AG08396 (cell line): ENCODE data around the gene ASGR2.
"Not testable (repeated sequence)": the region's sequence is repeated elsewhere in the genome, so short reads cannot be mapped to it uniquely, and the experiment has no call there.

Experiments used
- DNase-seq: peaks from one replicate; pipeline ENCODE4 v3.0.0; 2012; ENCODE audit warnings: low spot score, mixed read lengths

Gene ASGR2

GRCh38 chr17:7098802-7099459 is 15.7 kb downstream of the ASGR2 start:
- DNase-seq = no peak

- no peak for DNase-seq
Measured at GRCh38 chr17:7097940-7098339, 16.7 kb downstream of the ASGR2 start.

DNA sequence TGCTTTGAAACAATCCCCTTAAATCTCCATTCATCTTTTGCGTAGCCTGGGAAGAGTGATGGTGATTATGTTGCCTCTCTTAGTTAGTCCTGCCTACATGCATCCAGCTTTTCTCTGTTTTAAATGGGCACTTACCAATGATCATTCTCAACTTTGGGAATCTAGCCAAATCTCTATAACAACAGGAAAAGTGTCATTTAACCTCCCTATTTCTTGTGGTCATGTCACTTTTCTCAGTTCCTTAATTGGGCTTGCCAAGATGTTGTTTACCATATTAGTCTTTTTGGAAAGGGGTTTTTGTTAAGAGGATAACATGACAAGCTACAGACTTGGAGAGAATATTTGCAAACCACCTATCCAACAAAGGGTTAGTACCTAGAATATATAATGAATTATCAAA is 19.0 kb downstream of the ASGR2 start:
- no peak for DNase-seq

GRCh38 chr17:7094652-7095019 is 20.0 kb downstream of the ASGR2 start:
- DNase-seq = no peak

DNA sequence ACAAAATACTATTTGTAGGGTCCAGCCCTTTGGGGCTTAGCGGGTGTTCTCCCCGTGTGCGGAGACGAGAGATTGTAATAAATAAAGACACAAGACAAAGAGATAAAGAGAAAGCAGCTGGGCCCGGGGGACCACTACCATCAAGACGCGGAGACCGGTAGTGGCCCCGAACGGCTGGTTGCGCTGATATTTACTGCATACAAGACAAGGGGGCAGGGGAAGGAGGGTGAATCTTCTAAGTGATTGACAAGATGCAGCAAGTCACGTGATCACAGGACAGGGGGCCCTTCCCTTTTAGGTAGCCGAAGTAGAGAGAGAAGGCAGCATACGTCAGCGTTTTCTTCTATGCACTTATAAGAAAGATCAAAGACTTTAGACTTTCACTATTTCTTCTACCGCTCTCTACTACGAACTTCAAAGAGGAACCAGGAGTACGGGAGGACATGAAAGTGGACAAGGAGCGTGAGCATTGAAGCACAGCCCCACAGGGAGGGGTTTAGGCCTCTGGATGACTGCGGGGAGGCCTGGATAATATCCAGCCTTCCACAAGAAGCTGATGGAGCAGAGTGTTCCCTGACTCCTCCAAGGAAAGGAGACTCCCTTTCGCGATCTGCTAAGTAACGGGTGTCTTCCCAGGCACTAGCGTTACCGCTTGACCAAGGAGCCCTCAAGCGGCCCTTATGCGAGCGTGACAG is 23.2 kb downstream of the ASGR2 start:
- DNase-seq = not testable (repeated sequence)

DNA sequence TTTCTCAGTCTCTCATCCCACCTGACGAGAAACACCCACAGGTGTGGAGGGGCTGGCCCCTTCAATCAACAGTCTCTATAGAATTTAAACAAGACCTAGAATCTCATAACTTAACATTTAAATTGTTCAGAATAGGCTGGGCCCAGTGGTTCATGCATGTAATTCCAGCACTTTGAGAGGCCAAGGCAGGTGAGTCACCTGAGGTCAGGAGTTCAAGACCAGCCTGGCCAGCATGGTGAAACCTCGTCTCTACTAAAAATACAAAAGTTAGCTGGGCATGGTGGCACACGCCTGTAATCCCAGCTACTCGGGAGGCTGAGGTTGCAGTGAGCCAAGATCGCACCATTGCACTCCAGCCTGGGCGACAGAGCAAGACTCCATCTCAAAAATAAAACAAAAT is 25.1 kb downstream of the ASGR2 start:
- not testable (repeated sequence) for DNase-seq

DNA sequence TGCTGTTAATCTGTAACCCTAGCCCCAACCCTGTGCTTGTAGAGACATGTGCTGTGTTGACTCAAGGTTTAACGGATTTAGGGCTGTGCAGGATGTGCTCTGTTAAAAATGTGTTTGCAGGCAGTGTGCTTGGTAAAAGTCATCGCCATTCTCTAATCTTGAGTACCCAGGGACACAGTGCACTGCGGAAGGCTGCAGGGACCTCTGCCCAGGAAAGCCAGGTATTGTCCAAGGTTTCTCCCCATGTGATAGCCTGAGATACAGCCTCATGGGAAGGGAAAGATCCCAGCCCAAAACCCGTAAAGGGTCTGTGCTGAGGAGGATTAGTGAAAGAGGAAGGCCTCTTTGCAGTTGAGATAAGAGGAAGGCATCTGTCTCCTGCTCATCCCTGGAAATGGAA is 26.2 kb downstream of the ASGR2 start:
- not testable (repeated sequence) for DNase-seq

GRCh38 chr17:7084088-7084487 is 30.5 kb downstream of the ASGR2 start:
- no peak for DNase-seq

GRCh38 chr17:7083592-7083991 is 31.0 kb downstream of the ASGR2 start:
- DNase-seq = no peak

DNA sequence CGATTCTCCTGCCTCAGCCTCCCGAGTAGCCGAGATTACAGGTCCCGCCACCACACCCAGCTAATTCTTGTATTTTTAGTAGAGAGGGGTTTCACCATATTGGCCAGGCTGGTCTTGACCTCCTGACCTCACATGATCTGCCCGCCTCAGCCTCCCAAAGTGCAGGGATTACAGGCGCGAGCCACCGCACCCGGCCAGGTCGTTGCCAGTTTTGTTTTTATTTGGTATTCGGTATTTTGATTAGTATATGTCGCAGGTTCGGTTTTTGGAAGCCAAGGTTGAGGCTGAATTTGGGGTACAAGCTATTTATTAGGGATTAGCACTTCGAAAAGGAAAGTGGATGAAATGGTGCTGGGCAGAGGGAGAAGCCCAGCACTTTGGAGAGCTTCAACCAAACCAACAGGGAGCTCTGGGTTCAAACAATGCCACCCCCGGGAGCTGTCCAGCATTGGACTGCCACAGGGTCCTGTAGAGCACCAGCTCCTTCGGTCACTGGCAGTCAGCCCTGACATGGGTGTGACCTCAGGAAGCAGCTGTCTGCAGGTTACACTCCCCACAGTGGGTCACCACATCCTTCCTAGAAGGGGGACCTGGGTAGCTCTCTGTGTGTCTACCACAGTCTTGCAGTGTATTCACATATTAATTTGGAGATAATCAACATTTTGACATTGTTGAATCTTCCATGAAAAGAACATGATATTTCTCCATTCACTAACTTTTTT is 33.1 kb downstream of the ASGR2 start:
- no peak for DNase-seq

DNA sequence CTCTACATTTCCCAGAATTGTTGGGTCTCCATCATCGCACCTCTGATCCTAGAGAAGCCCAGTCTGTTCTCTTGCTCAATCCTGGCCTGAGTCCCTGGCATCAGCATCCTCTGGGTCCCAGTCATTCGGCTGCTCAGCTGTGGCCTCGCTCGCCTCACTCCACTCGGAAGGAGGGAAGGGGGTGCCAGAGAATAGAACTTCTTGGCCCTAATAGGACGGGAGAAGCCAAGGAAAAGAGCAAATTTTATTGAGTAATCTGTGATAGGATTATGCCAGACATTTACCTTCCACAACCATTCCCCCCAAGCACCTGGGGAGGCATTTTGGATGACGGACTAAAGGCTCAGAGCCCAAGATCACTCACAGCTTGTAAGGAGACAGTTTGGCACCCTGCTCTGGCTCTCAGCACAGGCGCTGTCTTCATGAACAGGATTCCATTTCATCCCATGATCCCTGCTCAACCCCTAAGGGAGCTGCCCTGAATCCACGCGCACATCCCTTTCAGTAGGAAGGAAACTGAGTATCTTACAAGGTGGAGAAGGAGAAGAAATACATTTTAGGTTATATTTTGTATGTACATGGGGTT is 34.1 kb downstream of the ASGR2 start:
- DNase-seq = no peak

DNA sequence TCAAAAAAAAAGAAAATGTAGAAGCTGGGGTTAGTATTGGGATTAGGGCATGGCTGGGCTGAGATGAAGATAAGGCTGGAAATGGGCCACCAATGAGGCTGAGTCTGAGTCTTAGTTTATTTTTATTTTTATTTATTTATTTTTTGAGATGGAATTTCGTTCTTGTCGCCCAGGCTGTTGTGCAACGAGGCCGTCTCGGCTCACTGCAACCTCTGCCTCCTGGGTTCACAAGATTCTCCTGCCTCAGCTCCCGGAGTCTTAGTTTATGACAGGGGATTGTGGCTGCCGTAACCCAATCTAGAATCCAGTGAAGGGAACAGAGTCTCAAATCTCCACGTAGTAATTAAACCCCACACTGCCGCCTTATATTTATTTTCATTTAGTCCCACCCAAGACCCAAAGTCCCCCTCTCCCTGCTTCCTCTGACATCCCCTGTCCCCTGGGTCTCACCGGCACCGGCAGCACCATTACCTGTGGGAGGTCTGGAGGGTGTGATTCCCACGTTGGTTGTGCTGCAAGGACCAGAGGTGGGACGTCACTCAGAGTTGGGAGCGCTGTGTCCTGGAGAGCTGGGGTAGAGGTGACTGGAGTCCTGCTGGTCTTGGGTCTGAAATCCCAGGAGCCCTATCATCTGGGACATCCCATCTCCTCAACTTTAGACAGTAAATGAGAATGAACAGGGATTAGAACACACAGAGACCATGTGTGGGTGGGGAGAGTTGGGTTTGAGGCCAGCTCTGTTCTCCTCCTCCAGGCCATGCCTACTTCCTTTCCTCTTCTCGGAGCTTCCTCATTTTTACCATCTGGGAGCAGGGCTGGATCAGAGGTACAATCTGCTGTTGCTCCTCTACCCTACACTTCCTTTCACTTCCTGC is 34.8 kb downstream of the ASGR2 start, which contains the start of gene CLEC10A:
TSS of gene CLEC10A (minus strand) at position 671 of the 875 bp plus-strand sequence. CDS start 1,439 bp downstream, outside the sequence.
- no peak for DNase-seq

GRCh38 chr17:7078711-7079110 is 35.9 kb downstream of the ASGR2 start:
- no peak for DNase-seq

DNA sequence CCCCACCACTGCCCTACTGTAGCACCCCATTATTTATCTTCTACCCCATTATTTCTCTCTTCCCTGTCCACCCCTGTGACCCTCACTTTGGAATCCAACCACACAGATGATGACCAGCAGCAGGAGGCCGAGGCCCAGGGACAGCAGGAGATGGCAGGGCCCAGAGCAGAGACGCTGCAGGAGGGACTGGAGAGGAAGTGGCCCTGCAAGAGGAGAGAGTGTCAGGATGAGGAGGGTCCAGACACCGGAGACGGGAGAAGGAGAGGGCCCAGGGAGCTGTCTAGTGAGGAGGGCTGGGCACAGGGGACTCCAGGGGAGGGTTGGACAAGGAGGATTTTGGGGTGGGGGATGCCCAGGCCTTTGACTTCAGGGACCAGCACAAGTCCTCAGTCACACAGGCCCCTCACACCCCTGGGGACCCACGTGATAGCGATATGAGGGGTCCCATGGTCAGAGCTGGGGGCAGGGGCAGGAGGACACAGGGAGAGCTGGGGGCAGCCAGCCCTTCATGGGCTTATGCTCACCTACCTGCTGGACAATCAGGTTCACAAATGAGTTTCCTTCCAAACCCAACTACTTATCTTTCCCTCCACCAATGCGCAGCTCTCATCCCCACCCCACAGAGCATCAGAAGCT is 36.6 kb downstream of the ASGR2 start:
- no peak for DNase-seq

- DNase-seq = no peak
Measured at GRCh38 chr17:7074931-7075330, 39.7 kb downstream of the ASGR2 start.

- DNase-seq = no peak
Measured at GRCh38 chr17:7072406-7072805, 42.2 kb downstream of the ASGR2 start.

DNA sequence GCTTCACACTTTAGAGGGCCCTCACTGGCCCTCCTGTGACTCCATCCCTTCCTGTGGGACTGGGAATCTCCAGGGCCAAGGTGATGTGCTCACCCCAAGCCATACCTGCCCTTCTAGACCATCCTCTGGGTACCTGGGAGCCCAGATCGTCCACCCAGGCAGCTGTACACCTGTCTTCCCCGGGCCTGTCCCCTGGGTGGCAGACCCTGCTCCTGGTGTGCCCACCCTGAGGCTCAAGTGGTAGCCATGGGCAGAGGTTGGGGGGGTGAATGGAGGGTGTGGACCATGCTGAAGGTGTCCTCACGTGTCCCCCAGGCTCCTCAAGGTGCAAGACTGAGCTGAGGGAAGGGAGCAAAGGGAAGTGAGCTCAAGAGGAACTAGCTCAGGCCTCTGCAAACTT is 43.9 kb downstream of the ASGR2 start:
- DNase-seq = no peak

DNA sequence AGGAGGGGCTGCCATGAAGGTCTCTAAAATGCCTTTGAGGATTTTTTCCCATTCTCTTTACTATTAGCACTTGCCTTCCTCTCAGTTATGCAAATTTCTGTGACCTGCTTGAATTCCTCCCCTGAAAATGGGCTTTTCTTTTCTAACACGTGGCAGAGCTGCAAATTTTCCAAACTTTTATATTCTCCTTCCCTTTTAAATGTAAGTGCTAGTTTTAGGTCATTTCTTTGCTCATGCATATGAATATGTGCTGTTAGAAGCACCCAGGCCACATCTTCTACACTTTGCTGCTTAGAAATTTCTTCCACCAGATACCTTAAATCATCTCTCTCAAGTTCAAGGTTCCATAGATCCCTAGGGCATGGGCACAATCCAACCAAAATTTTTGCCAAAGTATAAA is 46.4 kb downstream of the ASGR2 start:
- DNase-seq = no peak

GRCh38 chr17:7067198-7067597 is 47.4 kb downstream of the ASGR2 start:
- no peak for DNase-seq

- DNase-seq = no peak
Measured at GRCh38 chr17:7064261-7064660, 50.4 kb downstream of the ASGR2 start.

- no peak for DNase-seq
Measured at GRCh38 chr17:7063518-7064094, 51.0 kb downstream of the ASGR2 start.
